HepG2 (cell line): Measurements from ENCODE around the gene CFAP119. TPM values are rescaled to one million over a fixed set of nuclear protein-coding genes. Genes with fewer than 3 reads are reported as not detected.
A peak's percentile ranks its signal among the peaks of the same experiment; 100 is the strongest.

ENCODE experiments used
- ATAC-seq: fragments of 200-7000 bp; cut with Tn5 transposase; 3 replicates; pipeline ENCODE4 v1.9.1; 2020; ENCODE audit warnings: mild to moderate bottlenecking, moderate library complexity
- BruUV-seq: library from RNA; stranded (reverse); fragments of 400-500 nt; replicated peaks from 2 replicates; lab custom pipeline; 2021; lab: Mats Ljungman, UMichigan
- CTCF ChIA-PET: fragments of 300-600 bp; formaldehyde crosslinking; extraction: SDS; loops from one replicate; lab custom pipeline; 2021; ENCODE audit warnings: low total read pairs, inconsistent platforms, low intra/inter-chr PET ratio; lab: Yijun Ruan, JAX
- POLR2A ChIA-PET: fragments of 350-600 bp; sonication (Branson Sonifier 250); formaldehyde crosslinking; loops from one replicate; lab custom pipeline; 2020; ENCODE audit warnings: antibody characterized with exemption, inconsistent platforms; lab: Yijun Ruan, JAX
- DNase-seq: peaks from one replicate; pipeline ENCODE4 v3.0.0-alpha.2; 2015; ENCODE audit warnings: low spot score
- FAIRE-seq: peaks from 3 replicates; lab custom pipeline; 2011; peaks lifted over from hg19 to GRCh38; lab: Jason Lieb, UNC
- H2AFZ ChIP-seq: one replicate; pipeline ENCODE4 v1.6.1; 2011; ENCODE audit warnings: low read length, inconsistent platforms
- H3K27ac ChIP-seq: fragments of 300-600 bp; 3 replicates; pipeline ENCODE4 v1.8.0; 2011; ENCODE audit warnings: mixed run types, mild to moderate bottlenecking, mixed read lengths, low read length, inconsistent platforms; ENCODE audit not compliant: insufficient read depth; ENCODE audit errors: extremely low read length
- H3K27me3 ChIP-seq, 2 experiments: fragments of 200-600 bp in 1 of 2; 2 replicates in 1 of 2; 3 replicates in 1 of 2; pipeline versions ENCODE4 v1.6.0 to v1.8.0; 2011; ENCODE audit warnings: low read length in 2 of 2, mild to moderate bottlenecking in 2 of 2, moderate library complexity in 2 of 2, inconsistent platforms in 1 of 2; ENCODE audit not compliant: insufficient read depth in 2 of 2, control insufficient read depth in 1 of 2
- H3K36me3 ChIP-seq, 2 experiments: fragments of 200-600 bp in 1 of 2; replicated peaks in 1 of 2; 2 replicates in 1 of 2; 3 replicates in 1 of 2; pipeline versions ENCODE4 v1.5.1 to v1.8.0; 2011; ENCODE audit warnings: low read length in 2 of 2, inconsistent platforms in 1 of 2; ENCODE audit not compliant: insufficient read depth in 2 of 2, control insufficient read depth in 1 of 2
- H3K4me1 ChIP-seq: 2 replicates; pipeline ENCODE4 v1.5.1; 2012; ENCODE audit warnings: low read length, inconsistent platforms; ENCODE audit not compliant: insufficient read depth
- H3K4me2 ChIP-seq: 2 replicates; pipeline ENCODE4 v1.6.0; 2011; ENCODE audit warnings: low read depth, low read length, inconsistent platforms
- H3K4me3 ChIP-seq, 3 experiments: fragments of 200-600 bp in 1 of 3; sonication (generic), shearing (Covaris generic) in 1 of 3; replicated peaks in 1 of 3; 2 replicates each; pipeline ENCODE4 v1.5.1; 2011 to 2016; ENCODE audit warnings: low read length in 3 of 3, inconsistent platforms in 2 of 3, low read depth in 2 of 3, mild to moderate bottlenecking in 2 of 3, control low read depth in 1 of 3, mixed read lengths in 1 of 3; ENCODE audit not compliant: insufficient read depth in 1 of 3
- H3K79me2 ChIP-seq: one replicate; pipeline ENCODE4 v1.6.1; 2011; ENCODE audit warnings: low read length, inconsistent platforms; ENCODE audit not compliant: insufficient read depth
- H3K9ac ChIP-seq: 2 replicates; pipeline ENCODE4 v1.6.0; 2011; ENCODE audit warnings: mild to moderate bottlenecking, low read depth, low read length, inconsistent platforms; ENCODE audit not compliant: insufficient read depth
- H3K9me3 ChIP-seq: 2 replicates; pipeline ENCODE4 v1.5.1; 2012; ENCODE audit warnings: mild to moderate bottlenecking, low read length
- H4K20me1 ChIP-seq: 2 replicates; pipeline ENCODE4 v1.6.0; 2011; ENCODE audit warnings: inconsistent platforms, mild to moderate bottlenecking, low read length, moderate library complexity; ENCODE audit not compliant: insufficient read depth
- HMGXB4 ChIP-seq, 2 experiments: sonication (generic) in 1 of 2; formaldehyde crosslinking in 1 of 2; IDR thresholded peaks; 2 replicates each; pipeline versions ENCODE4 v1.4.0 to v1.6.1; 2018 to 2020; ENCODE audit warnings: missing genetic modification reagents in 2 of 2, borderline replicate concordance in 1 of 2, low read depth in 1 of 2, mild to moderate bottlenecking in 1 of 2, missing biosample characterization in 1 of 2
- KLF16 ChIP-seq, 2 experiments: sonication (generic) in 1 of 2; formaldehyde crosslinking in 1 of 2; IDR thresholded peaks; 2 replicates each; pipeline versions ENCODE4 v1.6.1 to v1.8.0; 2016 to 2023; ENCODE audit warnings: missing genetic modification reagents in 2 of 2, missing compliant biosample characterization in 1 of 2
- MEF2D ChIP-seq: sonication (generic); formaldehyde crosslinking; IDR thresholded peaks from 2 replicates; pipeline ENCODE4 v1.5.1; 2020; ENCODE audit warnings: mild to moderate bottlenecking, missing genetic modification reagents
- NFAT5 ChIP-seq: sonication (generic); formaldehyde crosslinking; IDR thresholded peaks from 2 replicates; pipeline ENCODE4 v1.4.0; 2020; ENCODE audit warnings: missing genetic modification reagents
- POLR2AphosphoS5 ChIP-seq: IDR thresholded peaks from 2 replicates; pipeline ENCODE4 v1.6.1; 2012; ENCODE audit warnings: low read depth, low read length
- PRMT3 ChIP-seq: sonication (generic); formaldehyde crosslinking; IDR thresholded peaks from 2 replicates; pipeline ENCODE4 v1.8.1; 2022; ENCODE audit warnings: low read depth, mild to moderate bottlenecking, moderate library complexity, missing genetic modification reagents, borderline replicate concordance
- SATB2 ChIP-seq: sonication (generic); formaldehyde crosslinking; IDR thresholded peaks from 2 replicates; pipeline ENCODE4 v1.5.0; 2020; ENCODE audit warnings: missing genetic modification reagents
- SP2 ChIP-seq: sonication (generic); formaldehyde crosslinking; IDR thresholded peaks from 2 replicates; pipeline ENCODE4 v1.5.1; 2020; ENCODE audit warnings: mild to moderate bottlenecking, missing genetic modification reagents
- TCF7 ChIP-seq: sonication (generic); IDR thresholded peaks from 2 replicates; pipeline ENCODE4 v1.6.1; 2016; ENCODE audit warnings: antibody characterized with exemption, low read depth
- ZKSCAN1 ChIP-seq: fragments of 150-350 bp; IDR thresholded peaks from 2 replicates; pipeline ENCODE4 v1.6.1; 2014; ENCODE audit warnings: low read length
- ZNF430 ChIP-seq: sonication (generic); formaldehyde crosslinking; IDR thresholded peaks from 2 replicates; pipeline ENCODE4 v1.9.0; 2021; ENCODE audit warnings: mild to moderate bottlenecking, missing genetic modification reagents
- ZNF562 ChIP-seq: sonication (generic); formaldehyde crosslinking; IDR thresholded peaks from 2 replicates; pipeline ENCODE4 v1.8.0; 2022; ENCODE audit warnings: missing genetic modification reagents, borderline replicate concordance
- ZNF605 ChIP-seq: sonication (generic); formaldehyde crosslinking; IDR thresholded peaks from 2 replicates; pipeline ENCODE4 v1.8.0; 2022; ENCODE audit warnings: mild to moderate bottlenecking, missing genetic modification reagents
- ZNF672 ChIP-seq: sonication (generic); formaldehyde crosslinking; IDR thresholded peaks from 2 replicates; pipeline ENCODE4 v1.8.1; 2022; ENCODE audit warnings: missing genetic modification reagents
- ZSCAN21 ChIP-seq: sonication (generic); formaldehyde crosslinking; IDR thresholded peaks from 2 replicates; pipeline ENCODE4 v1.8.0; 2022; ENCODE audit warnings: mild to moderate bottlenecking, missing genetic modification reagents, moderate library complexity, borderline replicate concordance
- ZSCAN30 ChIP-seq: sonication (generic); formaldehyde crosslinking; IDR thresholded peaks from 2 replicates; pipeline ENCODE4 v1.5.0; 2020; ENCODE audit warnings: mild to moderate bottlenecking, missing genetic modification reagents
- WGBS: methylation state at CpG from one replicate; pipeline ENCODE4 v1.1.6; 2017; ENCODE audit warnings: low lambda C conversion rate; 5-methylcytosine and 5-hydroxymethylcytosine counted together
- in situ Hi-C: cut with HindIII; loops from 2 replicates; pipeline ENCODE4 v1.10.0; 2017; ENCODE audit warnings: low pct_unique_long_range_greater_than_20kb; ENCODE audit not compliant: extremely low pct_ligation_motif_present
- intact Hi-C: fragments of 100-400 bp; cut with micrococcal nuclease; formaldehyde crosslinking; loops from one replicate; pipeline ENCODE4 v1.10.0; 2022; ENCODE audit not compliant: unreplicated experiment
- polyA plus RNA-seq, 8 experiments: library from polyadenylated mRNA; depleted of rRNA in 3 of 8; stranded (reverse) in 7 of 8; unstranded in 1 of 8; fragments of >200 nt; fragmentation: Illumina TruSeq in 4 of 8; extraction: Trizol in 4 of 8; gene quantifications; 2 replicates each; pipeline versions ENCODE4 v1.2.1 to v1.2.3, GENCODE V29; 2011 to 2016; ENCODE audit warnings: low read depth in 4 of 8, missing spikeins in 1 of 8, mixed read lengths in 1 of 8; ENCODE audit not compliant: insufficient read depth in 1 of 8
- total RNA-seq, 5 experiments: library from RNA; depleted of rRNA; stranded (reverse); fragments of >200 nt; fragmentation: Illumina TruSeq; extraction: Trizol; gene quantifications; 2 replicates each; pipeline ENCODE4 v1.2.3, GENCODE V29; 2016; ENCODE audit warnings: low read depth in 1 of 5

The CFAP119 gene
- total and polyA plus RNA-seq, 2 of the 13 experiments (the other 11 are each of a cell fraction or from before 2014, with no cell fraction given), result 6.4 TPM

GRCh38 chr16:30758988-30759491 is 2.8 kb downstream of the CFAP119 start:
- Histone ChIP-seq H3K36me3 (peaks cover 9 to 31% of the 10 kb centered on the region in 2 experiments), H3K4me2 (no peak overlapping the region), H3K9ac (no peak overlapping the region), H3K27ac (no peak overlapping the region), H4K20me1 (no peaks in the 10 kb centered on the region), H3K4me3 (no peak overlapping the region), H3K4me1 (peaks cover 24% of the 10 kb centered on the region), H3K27me3 (no peaks in the 10 kb centered on the region; a peak in 1 of 5 replicates), H3K79me2 (peaks cover 19% of the 10 kb centered on the region), H2AFZ (no peak overlapping the region), H3K9me3 (no peaks in the 10 kb centered on the region)
- CTCF ChIA-PET, result no interaction called here
- no peak for ATAC-seq
- in situ Hi-C loops, result no loop called here
- WGBS, result 96% methylated on average over 10 of the region's 10 CpGs
- TF ChIP-seq ZNF562 (CRISPR knock-in tag), result no peak
- 0 out of 2 replicates have a peak, but pooled peaks have one; percentile 12 for TF ChIP-seq POLR2AphosphoS5
- no peak for TF ChIP-seq ZKSCAN1
- TF ChIP-seq HMGXB4 (CRISPR knock-in tag; IDR thresholded peaks at IDR 0.05; ENCODE audit: borderline replicate concordance in 1 of 2, low read depth in 1 of 2), result no peak
- TF ChIP-seq ZNF672, result no peak
- no peak for TF ChIP-seq NFAT5 (CRISPR knock-in tag)
- no peak for TF ChIP-seq ZSCAN21 (CRISPR knock-in tag)
- TF ChIP-seq ZNF430 (CRISPR knock-in tag), result no peak
- 0 out of 2 replicates have a peak, but pooled peaks have one; percentile 21 for TF ChIP-seq ZNF605 (CRISPR knock-in tag)
- TF ChIP-seq TCF7, result no peak
- TF ChIP-seq SP2 (CRISPR knock-in tag), result no peak
- TF ChIP-seq MEF2D (CRISPR knock-in tag), result no peak
- no peak for TF ChIP-seq PRMT3 (CRISPR knock-in tag)
- no peak for TF ChIP-seq KLF16 (CRISPR knock-in tag; IDR thresholded peaks at IDR 0.05)
- no peak for TF ChIP-seq ZSCAN30 (CRISPR knock-in tag)
- TF ChIP-seq SATB2, result no peak
- no TSS peak for BruUV-seq
- POLR2A ChIA-PET, result interaction anchor here (1.8 to 3.4 kb wide), 2 partner anchors 11 to 16 kb away, joined by 8 to 15 read pairs; partner anchors contain the start of gene PHKG2
- no peak for FAIRE-seq
- intact Hi-C loops, result no loop called here
- no peak for DNase-seq
